ENCODE measurements around the gene PRR12. TPM values are rescaled to one million over a fixed set of nuclear protein-coding genes. Genes with fewer than 3 reads are reported as not detected.

The PRR12 gene
- total and polyA plus RNA-seq, 2 donors (not counting 3 experiments of a cell fraction or from before 2014, with no cell fraction given) = 1.9 to 37.0 TPM

- H3K27me3 ChIP-seq (ENCODE audit: control insufficient read depth in 2 of 2, insufficient read depth in 2 of 2, low read length in 2 of 2) = no peaks in the 10 kb centered on the region
- H3K79me2 ChIP-seq (ENCODE audit: control insufficient read depth, insufficient read depth, low read length) = no peaks in the 10 kb centered on the region
- POLR2A ChIA-PET = no interaction called here
- H3K27ac ChIP-seq (ENCODE audit: insufficient read depth, low read depth, low read length) = no peak overlapping the region
- no peaks in the 10 kb centered on the region for H3K9me1 ChIP-seq (replicated peaks; ENCODE audit: control insufficient read depth, extremely low read depth, insufficient read depth, low read length)
- CTCF ChIA-PET = no interaction called here
- peaks cover 6% of the 10 kb centered on the region for H3K4me1 ChIP-seq (ENCODE audit: control insufficient read depth, extremely low read depth, insufficient read depth, low read length)
- DNase-seq (ENCODE audit: low read depth, low spot score) (no peak), FAIRE-seq (no peak)
- intact Hi-C loops (cut with micrococcal nuclease) = no loop called here
- H3K9ac ChIP-seq (replicated peaks; ENCODE audit: extremely low read depth, insufficient read depth, low read length) = no peak overlapping the region
- H3K9me3 ChIP-seq (replicated peaks; ENCODE audit: control insufficient read depth, insufficient read depth, low read length) = no peaks in the 10 kb centered on the region
- dilution Hi-C loops (cut with MboI; ENCODE audit: extremely low pct_ligation_motif_present, low sequenced_read_pairs) = no loop called here
- no TSS peak for BruUV-seq (replicated peaks)
- H3K36me3 ChIP-seq (ENCODE audit: control insufficient read depth in 2 of 2, extremely low read depth in 1 of 2, insufficient read depth in 2 of 2, low read length in 2 of 2) = peaks cover 0 to 18% of the 10 kb centered on the region in 2 experiments
- H3K4me3 ChIP-seq (replicated peaks in 1 of 3; ENCODE audit: insufficient read depth in 1 of 3, low read depth in 1 of 3, low read length in 3 of 3) = no peak overlapping the region
- no peak overlapping the region for H2AFZ ChIP-seq (ENCODE audit: low read depth, low read length)
- no peak overlapping the region for H3K4me2 ChIP-seq (ENCODE audit: insufficient read depth, low read length)
- no peaks in the 10 kb centered on the region for H4K20me1 ChIP-seq (replicated peaks; ENCODE audit: control insufficient read depth, extremely low read depth, insufficient read depth, low read length)
- no peak for TF ChIP-seq JUN (IDR thresholded peaks at IDR 0.05; ENCODE audit: borderline replicate concordance, insufficient read depth, insufficient read length, low read depth)
- no peak for TF ChIP-seq MAX (IDR thresholded peaks at IDR 0.05; ENCODE audit: insufficient read depth, insufficient read length)
- TF ChIP-seq EZH2 (IDR thresholded peaks at IDR 0.05; ENCODE audit: borderline replicate concordance, low read depth, low read length, severe bottlenecking) = no peak
- no peak for TF ChIP-seq GATA2 (IDR thresholded peaks at IDR 0.05; ENCODE audit: insufficient read depth, insufficient read length, low read depth, low read length)
- no peak for TF ChIP-seq POLR2AphosphoS5 (IDR thresholded peaks at IDR 0.05; ENCODE audit: insufficient read depth, low read depth, low read length)
- TF ChIP-seq POLR2A (IDR thresholded peaks at IDR 0.05; ENCODE audit: low read depth, low read length) = no peak
- TF ChIP-seq CTCF (IDR thresholded peaks at IDR 0.05; ENCODE audit: extremely low read depth in 1 of 2, insufficient read depth in 1 of 2, low read depth in 1 of 2, low read length in 2 of 2) = no peak
- no peak for TF ChIP-seq FOS (IDR thresholded peaks at IDR 0.05; ENCODE audit: borderline replicate concordance, insufficient read depth, low read length)
- no peak for TF ChIP-seq MYC (IDR thresholded peaks at IDR 0.05; ENCODE audit: low read depth, low read length)
These were observed 35.2 kb downstream of the PRR12 start for GRCh38 chr19:49626226-49626625.
